HG03565 (cell line): ENCODE results near the gene DNAH17.

Experiments
- ATAC-seq: cut with Tn5 transposase; IDR thresholded peaks from one replicate; pipeline ENCODE4 v1.9.1; 2021; ENCODE audit warnings: mild to moderate bottlenecking, moderate library complexity; ENCODE audit not compliant: unreplicated experiment

DNAH17 gene

DNA sequence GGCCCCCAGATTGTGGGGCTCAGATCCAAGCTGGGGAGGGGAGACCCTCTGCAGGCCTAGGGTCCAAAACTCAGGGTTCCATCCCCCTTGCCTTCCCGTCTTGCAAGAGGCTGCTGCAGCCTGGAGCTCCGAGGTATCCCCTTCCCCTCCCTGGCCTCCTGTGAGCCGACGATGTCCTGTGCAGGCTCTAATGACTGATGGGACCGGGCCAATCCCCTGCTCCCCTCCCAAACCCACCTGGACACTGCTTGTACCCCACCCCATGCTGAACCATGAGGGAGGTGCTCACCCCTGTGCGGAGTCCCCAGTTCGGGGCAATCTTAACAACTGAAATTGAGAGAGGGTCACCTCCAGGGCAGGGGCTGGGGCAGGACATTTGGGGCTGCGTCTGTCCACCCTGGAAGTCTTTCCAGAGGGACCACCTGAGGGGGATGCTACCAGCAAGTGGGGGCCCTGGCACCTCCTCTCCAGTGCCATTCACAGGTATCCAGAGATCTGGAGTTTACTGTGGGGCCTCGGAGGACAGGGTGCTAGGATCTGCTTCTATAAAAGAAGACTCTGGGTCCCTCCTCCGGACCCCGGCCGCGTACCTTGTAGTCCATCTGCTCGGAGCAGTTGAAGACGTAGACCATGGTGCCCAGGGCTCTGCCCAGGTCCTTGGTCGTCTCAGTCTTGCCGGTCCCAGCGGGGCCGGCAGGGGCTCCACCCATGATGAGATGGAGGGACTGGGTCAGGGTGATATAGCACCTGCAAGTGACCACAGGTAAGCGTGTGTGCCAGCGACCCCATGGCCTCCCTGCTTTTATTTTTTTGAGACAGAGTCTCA lies 77.3 kb downstream of the DNAH17 start:
- no peak for ATAC-seq

DNA sequence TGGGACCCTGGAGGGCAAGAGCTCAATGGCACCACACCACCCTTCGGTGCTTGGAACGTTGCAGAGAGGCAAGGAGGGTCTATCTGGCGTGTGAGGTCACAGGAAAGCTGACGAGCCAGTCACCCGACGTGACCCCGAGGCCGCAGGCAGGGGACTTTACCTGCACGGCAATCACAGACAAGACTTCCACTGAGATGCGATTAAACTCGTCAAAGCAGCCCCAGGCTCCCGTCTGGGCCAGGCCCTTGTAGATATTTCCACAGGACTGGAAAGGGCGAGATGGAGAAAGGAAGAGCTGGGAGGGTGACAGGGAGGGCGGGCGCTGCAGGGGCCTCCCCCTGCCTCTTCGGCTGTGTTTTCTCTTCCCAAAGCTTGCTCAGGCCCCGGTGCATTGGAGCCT lies 78.3 kb downstream of the DNAH17 start:
- no peak for ATAC-seq

DNA sequence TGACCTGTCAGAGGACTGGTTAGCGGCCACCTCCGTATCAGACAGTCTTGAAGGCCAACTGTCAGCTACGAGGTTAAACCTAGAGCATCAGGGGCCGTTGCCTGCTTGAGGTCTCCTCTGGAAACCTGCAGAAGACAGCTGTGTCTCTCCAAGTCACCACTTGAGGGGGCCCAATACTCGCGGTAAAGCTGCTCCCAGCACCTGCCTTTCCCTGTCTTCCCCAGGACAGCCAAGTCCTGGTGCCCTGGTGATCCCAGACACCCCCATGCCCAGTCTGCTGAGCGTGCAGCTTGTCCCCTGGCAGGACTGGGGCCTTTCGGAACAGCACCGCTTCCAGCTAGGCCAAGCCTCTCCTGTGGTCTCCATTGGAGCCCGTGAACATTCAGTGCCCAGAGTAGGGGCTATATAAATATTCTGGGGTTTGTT lies 80.1 kb downstream of the DNAH17 start:
- no peak for ATAC-seq

DNA sequence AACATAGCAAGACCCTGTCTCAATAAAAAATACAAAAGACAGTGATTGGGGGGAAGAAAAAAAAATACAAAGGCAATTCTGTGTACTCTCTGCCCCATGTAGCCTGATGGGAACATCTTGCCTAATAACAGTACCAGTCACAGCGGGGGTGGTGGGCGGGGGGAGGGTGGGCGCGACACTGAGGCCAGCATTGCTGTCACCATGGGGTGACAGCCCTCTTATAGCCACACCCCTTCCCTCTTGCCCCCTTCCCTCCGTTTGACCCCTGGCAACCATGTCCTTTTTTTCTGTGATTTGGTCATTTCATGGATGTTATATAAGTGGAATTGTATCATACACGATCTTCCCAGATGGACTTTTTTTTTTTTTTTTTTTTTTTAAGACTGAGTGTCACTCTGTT lies 80.9 kb downstream of the DNAH17 start:
- no peak for ATAC-seq

DNA sequence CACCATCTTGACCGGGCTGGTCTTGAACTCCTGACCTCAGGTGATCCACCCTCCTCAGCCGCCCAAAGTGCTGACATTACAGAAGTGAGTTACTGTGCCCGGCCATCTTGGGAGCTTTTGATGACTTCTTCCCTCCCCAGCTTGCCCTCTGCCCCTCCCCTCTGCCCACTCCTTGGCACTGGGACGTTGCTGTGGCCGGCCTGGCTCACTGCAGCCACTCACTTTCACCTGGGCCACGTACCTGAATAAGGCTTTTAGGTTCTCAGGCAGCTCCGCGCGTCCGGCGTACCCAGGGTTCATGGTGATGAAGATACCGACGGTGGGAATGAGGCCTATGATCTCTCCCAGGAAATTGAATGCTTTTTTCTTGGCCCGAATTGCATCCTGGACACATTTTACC lies 81.6 kb downstream of the DNAH17 start:
- no peak for ATAC-seq

DNA sequence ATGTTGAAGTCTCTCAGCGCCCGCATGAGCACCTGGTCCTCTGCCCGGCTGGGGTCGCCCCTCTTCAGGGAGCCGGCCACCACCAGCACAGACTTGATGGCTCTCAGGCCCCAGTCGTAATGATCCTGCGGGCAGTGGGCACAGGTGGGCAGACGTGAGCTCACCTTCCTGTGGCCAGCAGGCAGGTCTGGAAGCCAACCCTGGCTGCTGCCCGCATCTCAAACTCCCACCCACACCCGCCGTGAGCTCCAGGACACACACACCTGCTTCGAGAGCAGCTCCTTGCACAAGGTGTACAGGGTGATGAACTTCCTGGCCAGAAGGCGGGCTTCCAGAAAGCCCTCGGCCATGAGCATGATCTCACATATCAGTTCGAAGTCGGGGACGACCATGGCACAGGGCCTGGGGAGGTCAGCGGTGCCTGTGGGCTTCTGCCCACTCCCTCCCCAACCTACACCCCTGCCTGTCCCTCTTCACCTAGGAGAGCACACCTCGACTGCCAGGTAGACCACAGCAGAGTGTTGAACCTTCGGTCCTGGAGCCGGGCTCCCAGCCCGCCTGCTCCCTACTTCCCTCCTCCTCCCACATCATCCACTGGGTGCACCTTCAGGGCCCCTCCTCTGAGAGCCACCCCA lies 82.4 kb downstream of the DNAH17 start:
- no peak for ATAC-seq

DNA sequence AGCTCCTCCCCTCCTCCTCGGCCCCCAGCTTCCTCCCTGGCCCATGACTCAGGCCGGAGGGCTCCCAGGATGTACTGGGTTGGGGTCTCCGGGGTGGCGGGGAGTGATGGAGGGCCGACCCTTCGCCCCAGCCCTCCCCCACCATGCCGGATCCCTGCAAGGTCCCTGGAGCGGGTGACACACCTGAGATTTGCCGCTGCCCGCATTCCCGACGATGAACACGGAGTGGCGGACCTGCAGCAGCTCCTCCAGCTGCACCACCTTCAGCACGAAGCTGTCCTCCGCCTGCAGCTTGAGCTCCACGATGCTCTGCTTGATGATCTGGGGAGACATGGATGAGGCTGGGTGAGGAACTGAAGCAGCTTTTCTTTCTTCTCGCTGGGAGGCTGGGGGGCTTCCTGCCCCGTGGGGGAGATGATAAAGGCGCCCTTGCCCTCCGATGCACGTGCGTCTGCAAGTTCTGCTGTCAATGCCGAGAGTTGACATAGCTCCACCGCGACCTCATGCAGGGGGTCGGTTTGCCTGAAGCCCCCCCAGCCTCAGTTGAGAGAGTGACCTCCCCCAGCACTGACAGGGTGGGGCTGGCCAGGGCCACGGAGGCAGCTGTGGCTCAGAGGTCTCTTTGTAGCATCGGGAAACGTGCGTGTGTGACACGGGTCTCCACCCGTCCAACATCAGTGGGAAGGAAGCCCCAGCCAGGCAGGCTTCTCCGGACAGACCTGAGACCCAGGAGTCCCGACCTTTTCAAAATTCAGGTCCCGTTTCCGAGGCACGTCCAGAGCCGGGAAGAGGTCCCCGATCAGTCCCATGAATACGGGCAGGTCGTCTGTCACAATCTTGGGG lies 83.1 kb downstream of the DNAH17 start:
- ATAC-seq, result no peak

DNA sequence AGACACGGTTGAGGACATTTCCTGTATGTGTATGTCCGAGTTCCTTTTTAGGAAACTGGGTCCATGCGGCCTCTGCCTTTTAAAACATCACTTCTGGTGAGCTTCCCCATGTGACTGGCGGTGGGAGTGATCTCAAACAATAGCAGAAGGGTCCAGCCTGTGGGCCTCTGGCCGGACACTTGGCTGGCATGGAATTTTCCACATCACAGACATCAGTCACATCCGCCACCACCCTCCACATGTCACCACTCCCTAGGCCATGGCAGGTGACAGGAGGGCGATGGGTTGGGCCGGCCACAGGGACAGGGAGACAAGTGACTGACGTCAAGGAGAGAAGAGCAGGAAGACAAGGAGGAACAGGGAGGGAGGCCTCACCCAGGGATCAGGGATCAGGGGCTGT lies 83.7 kb downstream of the DNAH17 start:
- ATAC-seq, result no peak

DNA sequence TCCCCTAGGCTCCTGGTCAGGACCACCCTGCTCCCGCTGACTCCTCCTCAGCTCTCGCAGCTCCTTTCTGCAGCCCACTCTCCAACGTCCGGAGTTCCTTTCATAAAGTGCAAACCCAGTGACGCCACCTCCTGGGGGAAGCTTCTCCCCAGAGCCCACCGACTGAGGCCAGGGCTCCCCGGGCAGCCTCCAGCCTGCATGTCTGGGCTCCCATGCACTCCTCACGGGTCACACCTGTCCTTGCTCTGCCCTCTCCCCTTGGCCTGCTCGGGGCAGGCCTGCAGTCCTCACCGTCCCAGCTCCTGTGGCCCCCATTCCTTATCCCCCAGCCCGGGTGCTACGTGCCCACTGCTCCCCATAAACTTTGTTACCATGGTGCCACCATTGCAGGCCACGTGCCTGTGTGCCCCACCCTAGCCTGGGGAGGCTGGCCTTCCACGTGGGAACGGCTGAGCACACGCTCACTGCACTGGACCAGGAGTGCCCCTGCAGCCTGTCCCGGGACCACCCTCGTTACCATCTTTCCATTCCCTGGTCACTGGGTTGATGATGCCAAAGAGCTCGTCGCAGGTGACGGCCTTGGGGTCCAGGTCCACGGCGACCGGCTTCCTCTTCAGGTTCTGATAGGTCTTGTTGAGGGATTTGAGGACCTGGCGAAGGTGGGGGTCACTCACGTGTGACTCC lies 84.9 kb downstream of the DNAH17 start:
- no peak for ATAC-seq

DNA sequence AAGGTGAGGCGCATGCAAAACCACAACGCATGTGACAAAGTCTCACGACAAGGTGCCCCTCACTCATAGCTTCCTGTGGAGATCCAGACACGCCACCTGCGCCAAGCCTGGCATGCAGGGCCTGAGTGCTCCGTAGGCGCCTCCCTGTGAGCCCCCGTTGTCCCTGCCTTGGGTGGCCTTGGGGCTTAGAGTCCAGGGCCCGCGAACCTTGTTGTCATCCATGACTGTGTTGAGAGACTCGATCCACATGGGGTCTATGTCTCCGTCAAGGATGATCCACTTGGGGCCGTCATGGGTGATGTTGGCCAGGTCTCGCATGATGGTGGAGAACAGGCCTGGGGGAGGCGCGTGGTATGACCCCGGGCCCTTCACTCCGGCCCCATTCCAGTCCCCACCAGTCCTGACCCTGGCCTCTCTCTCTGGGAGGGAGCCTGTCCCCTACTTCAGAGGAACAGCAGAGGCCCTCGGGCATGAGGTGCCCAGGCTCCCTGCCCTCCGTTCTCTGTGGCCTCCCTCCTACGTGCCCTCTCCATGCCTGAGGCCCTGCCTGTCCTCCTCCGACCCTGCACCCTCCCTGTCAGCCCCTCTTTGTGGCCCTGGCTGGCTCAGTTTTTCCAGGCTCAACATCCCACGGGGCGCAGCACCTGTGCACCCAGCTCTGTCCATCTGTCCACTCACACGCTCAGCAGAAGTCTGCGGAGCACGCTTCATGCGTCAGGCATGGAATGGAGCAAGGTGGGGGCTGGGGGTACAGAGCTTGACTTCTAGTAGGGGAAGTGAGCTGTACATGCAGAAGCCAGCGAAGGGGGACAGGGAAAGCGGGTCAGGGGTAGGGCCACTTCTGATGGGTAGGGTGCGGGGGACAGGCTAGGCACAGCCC lies 85.7 kb downstream of the DNAH17 start:
- no peak for ATAC-seq

DNA sequence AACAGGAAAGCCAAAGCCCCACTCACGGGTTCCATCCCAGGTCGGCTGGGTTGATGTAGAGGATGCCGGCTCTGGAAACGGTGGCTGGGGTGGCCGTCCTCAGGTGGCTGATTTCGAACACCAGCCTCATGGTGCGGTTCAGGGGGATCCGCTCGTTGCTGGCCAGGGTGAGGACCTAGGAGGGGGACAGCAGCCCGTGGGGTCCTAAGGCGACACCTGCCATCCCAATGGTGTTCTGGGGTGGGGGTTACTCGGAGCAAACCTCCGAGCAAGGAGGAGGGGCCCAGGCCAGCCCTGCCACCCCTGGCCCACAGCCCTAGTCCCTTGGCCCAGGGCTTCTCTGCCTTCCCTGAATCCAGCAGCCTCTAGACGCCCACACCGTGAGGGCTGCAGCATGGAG lies 86.5 kb downstream of the DNAH17 start:
- ATAC-seq, result no peak

DNA sequence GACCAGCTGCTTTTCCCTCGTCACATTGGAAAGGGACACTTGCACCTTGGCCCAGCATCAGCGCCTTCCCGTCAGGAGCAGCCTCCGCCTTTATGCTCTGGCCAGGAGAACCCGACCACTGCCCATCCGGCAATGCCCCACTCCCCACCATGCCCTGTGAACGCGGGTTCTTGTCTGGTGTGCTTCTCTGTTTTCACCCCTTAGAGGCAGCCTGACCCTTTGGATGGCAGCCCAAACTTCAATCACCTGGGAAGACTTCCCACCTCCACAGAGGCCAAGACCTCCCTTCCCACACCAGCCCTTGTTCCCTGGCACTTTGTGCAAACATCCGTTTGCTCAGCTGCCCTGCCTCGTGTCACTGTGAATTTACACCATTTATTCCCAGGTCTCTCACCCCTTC lies 87.0 kb downstream of the DNAH17 start:
- no peak for ATAC-seq

DNA sequence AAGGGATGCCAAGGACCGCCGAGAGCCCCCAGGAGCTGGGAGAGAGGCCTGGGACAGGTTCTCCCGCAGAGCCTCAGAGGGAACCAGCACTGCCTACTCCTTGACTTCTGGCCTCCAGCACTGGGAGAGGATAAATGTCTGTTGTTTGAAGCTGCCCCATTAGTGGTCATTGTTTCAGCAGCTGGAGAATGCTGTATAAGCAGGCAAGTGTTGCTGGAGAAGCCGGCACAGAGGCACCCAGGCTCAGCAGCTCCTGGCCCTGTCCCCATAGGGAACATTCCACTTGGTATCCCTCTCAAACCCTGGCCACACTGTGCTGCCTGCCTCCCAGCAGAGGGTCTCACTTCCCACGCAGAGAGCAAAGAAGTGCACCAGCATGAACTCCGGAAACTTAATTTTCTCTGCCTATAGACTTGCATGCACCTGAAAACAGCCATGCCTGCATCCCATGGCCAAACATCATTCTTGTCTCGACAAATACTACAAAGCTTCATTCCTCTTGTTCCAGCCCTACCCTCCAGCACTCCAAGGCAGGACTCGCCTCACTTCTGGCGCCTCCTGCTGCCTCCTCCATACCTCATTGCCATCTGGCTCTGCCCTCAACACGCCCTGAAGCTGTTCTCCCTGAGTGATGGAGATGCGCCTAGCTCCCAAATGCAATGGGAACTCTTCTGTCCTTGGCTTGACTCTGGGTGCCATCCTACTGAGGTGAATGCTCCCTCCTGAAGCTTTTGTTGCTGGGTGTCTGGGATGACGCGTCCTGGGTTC lies 88.1 kb downstream of the DNAH17 start:
- ATAC-seq, result no peak

DNA sequence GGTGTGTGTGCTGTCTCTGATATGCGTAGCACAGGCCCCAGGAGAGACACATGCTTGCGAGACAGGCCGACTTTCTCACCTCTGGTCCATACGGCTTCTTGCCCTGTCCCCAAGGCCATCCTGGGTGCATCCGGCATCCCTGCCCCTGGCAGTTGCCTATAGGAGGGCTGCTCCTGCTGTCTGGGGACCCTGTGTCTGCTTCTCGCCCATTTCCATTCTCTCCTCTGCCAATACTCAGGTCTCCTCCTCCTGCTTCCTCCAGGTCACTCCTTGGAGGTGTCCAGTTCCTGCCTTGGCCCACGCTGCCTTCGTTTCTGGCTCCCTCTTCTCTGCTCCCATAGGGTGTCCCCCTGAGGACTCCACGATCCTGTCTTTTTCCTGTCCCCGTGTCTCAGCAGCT lies 89.0 kb downstream of the DNAH17 start:
- no peak for ATAC-seq

DNA sequence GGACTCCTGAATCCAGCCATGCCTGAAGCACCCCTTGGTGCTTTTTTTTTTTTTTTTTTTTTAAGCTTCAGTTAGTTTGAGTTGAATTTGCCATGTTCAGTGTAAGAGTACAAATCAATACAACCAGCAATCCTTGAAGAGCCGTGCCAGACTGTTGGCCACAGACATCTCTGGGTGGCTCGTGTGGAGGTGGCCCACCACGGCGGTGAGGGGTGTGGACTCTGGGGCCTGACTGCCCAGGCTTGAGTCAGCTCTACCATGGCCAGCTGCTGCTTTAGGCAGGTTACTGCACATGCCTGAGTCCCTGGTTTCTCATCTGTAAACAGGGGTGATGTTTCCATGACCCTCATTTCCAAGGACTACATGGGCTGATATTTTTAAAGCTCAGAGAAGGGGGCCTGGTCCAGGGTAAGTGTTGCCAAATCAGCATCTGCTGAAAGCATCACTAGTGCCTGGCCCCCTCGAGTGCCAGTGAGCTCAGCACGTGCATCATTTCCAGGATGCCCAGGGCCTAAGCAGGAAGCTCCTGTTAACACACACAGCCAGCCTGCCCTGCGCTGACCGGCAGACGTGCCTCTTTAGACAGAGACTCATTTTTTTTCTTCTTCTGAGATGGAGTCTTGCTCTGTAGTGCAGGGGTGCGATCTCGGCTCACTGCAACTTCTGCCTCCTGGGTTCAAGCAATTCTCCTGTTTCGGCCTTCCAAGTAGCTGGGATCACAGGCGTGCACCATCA lies 90.1 kb downstream of the DNAH17 start:
- ATAC-seq, result no peak

DNA sequence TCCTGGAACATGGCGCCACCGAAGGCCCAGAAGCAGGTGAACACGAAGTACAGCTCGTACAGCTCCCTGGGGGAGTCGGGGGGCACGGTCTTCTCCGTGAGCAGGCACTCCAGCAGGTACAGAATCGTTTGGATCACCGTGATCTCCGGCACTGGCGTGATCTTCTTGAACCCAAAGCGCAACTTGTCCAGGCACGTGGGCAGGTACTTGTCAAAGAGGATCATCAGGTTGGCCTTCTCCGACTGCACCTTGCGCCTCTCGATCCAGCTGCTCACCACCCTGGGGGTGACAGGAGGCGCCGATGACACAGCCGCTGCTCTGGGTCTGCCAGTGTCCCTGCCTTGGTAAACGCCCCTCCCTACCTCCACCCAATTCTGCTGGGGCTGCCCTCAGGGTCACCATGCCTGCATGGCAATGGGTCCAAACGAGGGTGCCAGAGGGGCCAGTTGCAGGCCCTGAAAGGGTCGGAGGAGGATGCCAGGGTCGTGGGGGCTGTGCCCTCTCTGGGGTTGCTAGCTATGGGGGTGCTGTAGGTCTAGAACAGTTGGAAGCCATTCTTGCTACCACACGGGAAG lies 90.9 kb downstream of the DNAH17 start:
- ATAC-seq, result no peak

DNA sequence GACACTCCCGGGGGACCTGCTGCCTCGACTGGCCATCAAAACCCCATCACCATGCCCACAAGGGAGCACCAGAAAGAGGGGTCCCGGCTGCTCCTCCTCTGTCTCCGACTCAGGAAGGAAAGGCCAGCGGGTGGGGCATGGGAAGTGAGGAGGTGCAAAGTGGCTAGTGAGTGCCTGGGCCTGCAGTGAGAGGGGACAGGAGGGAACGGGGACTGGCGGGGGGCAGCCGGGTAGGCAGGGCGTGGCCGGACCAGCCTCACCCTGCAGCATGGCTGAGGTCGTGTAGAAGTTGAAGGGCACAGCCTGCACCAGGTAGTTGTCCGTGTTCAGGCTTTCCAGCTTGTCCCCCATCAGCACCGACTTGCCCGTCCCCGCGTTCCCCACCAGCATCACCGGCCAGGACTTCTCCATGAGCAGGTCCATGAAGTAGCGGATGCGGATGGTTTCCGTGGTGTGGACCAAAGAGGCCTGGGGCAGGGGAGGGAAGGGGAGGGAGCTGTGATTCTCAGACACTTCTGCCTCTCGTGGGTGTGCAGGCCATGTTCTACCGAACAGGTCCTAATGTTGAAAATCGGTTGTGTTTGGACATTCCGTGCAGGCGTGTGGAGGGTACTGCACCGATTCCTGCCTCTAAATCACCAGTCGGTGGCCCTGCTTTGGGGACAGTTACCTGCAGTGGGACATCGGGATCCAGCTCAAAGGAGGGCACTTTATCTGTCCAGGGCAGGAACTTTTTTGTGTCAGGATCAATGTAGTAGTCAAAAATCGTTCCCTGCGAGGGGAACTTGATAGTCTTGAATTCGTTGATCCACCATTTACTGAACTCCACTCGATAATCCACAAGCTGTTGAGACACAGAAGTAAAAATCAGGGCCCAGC lies 91.7 kb downstream of the DNAH17 start:
- no peak for ATAC-seq
